ENCODE measurements around the gene KRTAP5-7.

The KRTAP5-7 gene

DNA sequence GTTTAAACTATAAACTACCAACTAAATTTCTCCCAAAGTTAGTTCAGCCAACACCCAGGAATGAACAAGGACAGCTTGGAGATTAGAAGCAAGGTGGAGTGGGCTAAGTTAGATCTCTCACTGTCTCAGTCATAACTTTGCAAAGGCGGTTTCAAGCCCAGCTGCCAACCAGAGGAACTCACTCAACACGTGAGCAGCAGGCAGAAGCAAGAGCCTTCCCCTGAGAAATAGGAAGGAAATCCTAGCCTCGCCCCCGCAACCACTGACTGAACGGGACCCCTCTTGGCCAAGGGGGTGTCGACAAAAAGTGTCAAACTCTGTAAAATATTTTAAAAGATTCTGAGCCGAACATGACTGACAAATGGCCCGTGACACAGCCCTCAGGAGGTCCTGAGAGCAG, 16.8 kb downstream of the KRTAP5-7 start:
- no peak overlapping the region for H3K27ac ChIP-seq
- H3K4me3 ChIP-seq = no peak overlapping the region
- no peak for DNase-seq (ENCODE audit: low spot score)
- TF ChIP-seq, protein P1, sequence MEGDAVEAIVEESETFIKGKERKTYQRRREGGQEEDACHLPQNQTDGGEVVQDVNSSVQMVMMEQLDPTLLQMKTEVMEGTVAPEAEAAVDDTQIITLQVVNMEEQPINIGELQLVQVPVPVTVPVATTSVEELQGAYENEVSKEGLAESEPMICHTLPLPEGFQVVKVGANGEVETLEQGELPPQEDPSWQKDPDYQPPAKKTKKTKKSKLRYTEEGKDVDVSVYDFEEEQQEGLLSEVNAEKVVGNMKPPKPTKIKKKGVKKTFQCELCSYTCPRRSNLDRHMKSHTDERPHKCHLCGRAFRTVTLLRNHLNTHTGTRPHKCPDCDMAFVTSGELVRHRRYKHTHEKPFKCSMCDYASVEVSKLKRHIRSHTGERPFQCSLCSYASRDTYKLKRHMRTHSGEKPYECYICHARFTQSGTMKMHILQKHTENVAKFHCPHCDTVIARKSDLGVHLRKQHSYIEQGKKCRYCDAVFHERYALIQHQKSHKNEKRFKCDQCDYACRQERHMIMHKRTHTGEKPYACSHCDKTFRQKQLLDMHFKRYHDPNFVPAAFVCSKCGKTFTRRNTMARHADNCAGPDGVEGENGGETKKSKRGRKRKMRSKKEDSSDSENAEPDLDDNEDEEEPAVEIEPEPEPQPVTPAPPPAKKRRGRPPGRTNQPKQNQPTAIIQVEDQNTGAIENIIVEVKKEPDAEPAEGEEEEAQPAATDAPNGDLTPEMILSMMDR (IDR thresholded peaks at IDR 0.05) = no peak

GRCh38 chr11:71544525-71545214, 17.6 kb downstream of the KRTAP5-7 start:
- no peak overlapping the region for H3K4me3 ChIP-seq
- no peak overlapping the region for H3K27ac ChIP-seq
- DNase-seq (ENCODE audit: low spot score) = no peak
- TF ChIP-seq, protein P1 (IDR thresholded peaks at IDR 0.05) = no peak

DNA sequence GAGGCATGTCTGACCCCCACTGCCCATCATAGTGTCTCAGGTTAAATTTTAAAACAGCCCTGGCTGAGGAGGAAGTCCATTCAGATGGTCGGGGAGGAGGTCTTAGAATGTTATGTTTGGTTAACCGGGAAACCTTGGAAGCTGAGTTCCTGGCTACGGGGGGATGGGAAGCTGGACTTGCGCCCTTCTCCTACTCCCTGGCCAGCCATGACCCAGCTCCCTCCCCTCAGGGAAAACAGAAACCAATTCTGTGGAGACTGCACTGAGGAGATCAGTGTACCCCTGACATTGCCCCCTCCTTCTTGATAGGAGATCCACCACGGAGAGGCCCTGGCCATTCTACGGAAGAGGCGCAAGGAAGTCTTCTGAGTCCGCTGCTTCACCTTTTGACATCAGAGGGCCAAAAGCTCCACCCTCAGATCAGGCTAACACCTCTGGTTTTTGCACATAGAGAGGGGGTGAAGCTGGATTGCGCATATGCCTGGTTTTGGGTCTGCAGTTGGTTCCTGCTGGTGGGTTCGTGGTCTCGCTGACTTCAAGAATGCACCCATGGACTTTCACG, 18.4 kb downstream of the KRTAP5-7 start:
- Histone ChIP-seq H3K27ac (no peak overlapping the region), H3K4me3 (no peak overlapping the region)
- TF ChIP-seq, protein P1 (IDR thresholded peaks at IDR 0.05) = no peak
- no peak for DNase-seq (ENCODE audit: low spot score)

GRCh38 chr11:71548120-71548519, 21.1 kb downstream of the KRTAP5-7 start, which contains the start of gene KRTAP5-9:
KRTAP5-9 (plus strand) TSS chr11:71548420; CDS start chr11:71548658, 238 bp downstream.
- no peak within 1 kb of the TSS for H3K4me3 ChIP-seq
- no peak for DNase-seq (ENCODE audit: low spot score)
- TF ChIP-seq, protein P1 (IDR thresholded peaks at IDR 0.05) = no peak
- no peak within 1 kb of the TSS for H3K27ac ChIP-seq

GRCh38 chr11:71548716-71549151, 21.7 kb downstream of the KRTAP5-7 start:
- H3K27ac ChIP-seq = no peak overlapping the region
- TF ChIP-seq, protein P1 (IDR thresholded peaks at IDR 0.05) = no peak
- H3K4me3 ChIP-seq = no peak overlapping the region
- DNase-seq (ENCODE audit: low spot score) = no peak

GRCh38 chr11:71551711-71552110, 24.6 kb downstream of the KRTAP5-7 start:
- DNase-seq (ENCODE audit: low spot score) = no peak
- TF ChIP-seq, protein P1 (IDR thresholded peaks at IDR 0.05) = no peak
- no peak overlapping the region for H3K27ac ChIP-seq
- H3K4me3 ChIP-seq = no peak overlapping the region

GRCh38 chr11:71554996-71555395, 27.9 kb downstream of the KRTAP5-7 start:
- TF ChIP-seq, protein P1 (IDR thresholded peaks at IDR 0.05) = no peak
- Histone ChIP-seq H3K4me3 (no peak overlapping the region), H3K27ac (no peak overlapping the region)
- DNase-seq (ENCODE audit: low spot score) = no peak
